GM19240 (cell line): ENCODE results near the gene AP5M1.
A peak's percentile ranks its signal among the peaks of the same experiment; 100 is the strongest.
"Not testable (repeated sequence)": the region's sequence is repeated elsewhere in the genome, so short reads cannot be mapped to it uniquely, and the experiment has no call there.

Experiments used
- DNase-seq: peaks from one replicate; pipeline ENCODE4 v3.0.0; 2011; ENCODE audit warnings: low spot score; ENCODE audit not compliant: insufficient read length

The AP5M1 gene

GRCh38 chr14:57268161-57269069, at the start of gene AP5M1, which contains the start of gene EXOC5:
AP5M1 (plus strand) TSS chr14:57268971; CDS start chr14:57269315, 344 bp downstream.
EXOC5 (minus strand) TSS chr14:57268905; CDS start chr14:57268648, 257 bp downstream.
- DNase-seq = peak; percentile 45

- DNase-seq = no peak
Observed at GRCh38 chr14:57221931-57222330, 46.8 kb upstream of the AP5M1 start.

- DNase-seq = no peak
Observed at GRCh38 chr14:57227083-57227482, 41.7 kb upstream of the AP5M1 start.

GRCh38 chr14:57228320-57228719, 40.5 kb upstream of the AP5M1 start:
- DNase-seq = not testable (repeated sequence)

GRCh38 chr14:57232006-57232405, 36.8 kb upstream of the AP5M1 start:
- no peak for DNase-seq

GRCh38 chr14:57240115-57240514, 28.7 kb upstream of the AP5M1 start:
- not testable (repeated sequence) for DNase-seq

- no peak for DNase-seq
Observed at GRCh38 chr14:57243320-57243719, 25.5 kb upstream of the AP5M1 start.

- DNase-seq = no peak
Observed at GRCh38 chr14:57244106-57244505, 24.7 kb upstream of the AP5M1 start.

- no peak for DNase-seq
Observed at GRCh38 chr14:57245941-57246340, 22.8 kb upstream of the AP5M1 start.

GRCh38 chr14:57246933-57247657, 21.7 kb upstream of the AP5M1 start:
- DNase-seq = no peak

- no peak for DNase-seq
Observed at GRCh38 chr14:57254884-57255283, 13.9 kb upstream of the AP5M1 start.

- not testable (repeated sequence) for DNase-seq
Observed at GRCh38 chr14:57258221-57258620, 10.6 kb upstream of the AP5M1 start.

- no peak for DNase-seq
Observed at GRCh38 chr14:57259672-57260071, 9.1 kb upstream of the AP5M1 start.

- no peak for DNase-seq
Observed at GRCh38 chr14:57261604-57262003, 7.2 kb upstream of the AP5M1 start.

GRCh38 chr14:57262117-57262516, 6.7 kb upstream of the AP5M1 start:
- no peak for DNase-seq

- no peak for DNase-seq
Observed at GRCh38 chr14:57266065-57266464, 2.7 kb upstream of the AP5M1 start.

GRCh38 chr14:57273236-57273635, 4.5 kb downstream of the AP5M1 start:
- no peak for DNase-seq

- no peak for DNase-seq
Observed at GRCh38 chr14:57274551-57274950, 5.8 kb downstream of the AP5M1 start.

- no peak for DNase-seq
Observed at GRCh38 chr14:57275023-57275664, 6.4 kb downstream of the AP5M1 start.

- DNase-seq = no peak
Observed at GRCh38 chr14:57277062-57277461, 8.3 kb downstream of the AP5M1 start.

GRCh38 chr14:57287745-57288144, 19.0 kb downstream of the AP5M1 start:
- no peak for DNase-seq

- DNase-seq = no peak
Observed at GRCh38 chr14:57290751-57291150, 22.0 kb downstream of the AP5M1 start.
